HEK293 (cell line): Measurements from ENCODE around the gene AGAP1.

Source experiments
- CTCF ChIA-PET: fragments of 350-600 bp; formaldehyde crosslinking; extraction: SDS; loops from one replicate; lab custom pipeline; 2021; ENCODE audit warnings: antibody characterized with exemption; lab: Yijun Ruan, JAX
- POLR2A ChIA-PET: fragments of 300-600 bp; formaldehyde crosslinking; extraction: SDS; loops from one replicate; lab custom pipeline; 2020; ENCODE audit warnings: antibody characterized with exemption, inconsistent platforms; lab: Yijun Ruan, JAX
- H3K27ac ChIP-seq: fragments of 200-500 bp; sonication (Bioruptor generic); 2 replicates; pipeline ENCODE4 v1.5.1; 2014; ENCODE audit warnings: low read depth, low read length, control low read depth, inconsistent platforms; ENCODE audit errors: extremely low read depth
- H3K36me3 ChIP-seq, 2 experiments: fragments of 200-500 bp in 1 of 2; sonication (Bioruptor generic) in 1 of 2; 1 replicate in 1 of 2; 2 replicates in 1 of 2; pipeline ENCODE4 v1.5.1; 2014 to 2017; ENCODE audit warnings: inconsistent platforms in 2 of 2, low read length in 2 of 2; ENCODE audit not compliant: control insufficient read depth in 2 of 2, insufficient read depth in 1 of 2
- H3K4me1 ChIP-seq: fragments of 200-500 bp; sonication (Bioruptor generic); 2 replicates; pipeline ENCODE4 v1.5.1; 2014; ENCODE audit warnings: mild to moderate bottlenecking, low read length, inconsistent platforms; ENCODE audit not compliant: control insufficient read depth, insufficient read depth
- H3K4me3 ChIP-seq: 2 replicates; pipeline ENCODE4 v1.5.1; 2011; ENCODE audit warnings: low read depth, mild to moderate bottlenecking, control low read depth, low read length, moderate library complexity
- H3K9me3 ChIP-seq: fragments of 200-500 bp; sonication (Bioruptor generic); 2 replicates; pipeline ENCODE4 v1.5.1; 2014; ENCODE audit warnings: low read depth, low read length, inconsistent platforms; ENCODE audit not compliant: control insufficient read depth, insufficient read depth
- BCL11A ChIP-seq: fragments of 450-650 bp; formaldehyde crosslinking; IDR thresholded peaks from 2 replicates; pipeline ENCODE4 v1.5.1; 2016; ENCODE audit warnings: low read depth, missing biosample characterization, missing genetic modification characterization
- BCL11B ChIP-seq: fragments of 450-650 bp; formaldehyde crosslinking; IDR thresholded peaks from 2 replicates; pipeline ENCODE4 v1.5.1; 2016; ENCODE audit warnings: low read depth, missing biosample characterization, missing genetic modification characterization
- MYNN ChIP-seq: fragments of 450-650 bp; formaldehyde crosslinking; IDR thresholded peaks from 2 replicates; pipeline ENCODE4 v1.5.1; 2016; ENCODE audit warnings: missing biosample characterization, missing genetic modification characterization, borderline replicate concordance
- SCRT1 ChIP-seq: fragments of 450-650 bp; formaldehyde crosslinking; IDR thresholded peaks from 2 replicates; pipeline ENCODE4 v1.5.1; 2016; ENCODE audit warnings: missing biosample characterization, missing genetic modification characterization, borderline replicate concordance
- ZFHX2 ChIP-seq: fragments of 450-650 bp; formaldehyde crosslinking; conservative IDR thresholded peaks from 2 replicates; pipeline ENCODE4 v1.5.1; 2016; ENCODE audit warnings: missing biosample characterization, missing genetic modification characterization
- ZNF214 ChIP-seq: fragments of 450-650 bp; formaldehyde crosslinking; IDR thresholded peaks from 2 replicates; pipeline ENCODE4 v1.5.1; 2017; ENCODE audit warnings: missing biosample characterization, mild to moderate bottlenecking, missing genetic modification characterization, borderline replicate concordance
- ZNF311 ChIP-seq: fragments of 450-650 bp; formaldehyde crosslinking; IDR thresholded peaks from 2 replicates; pipeline ENCODE4 v1.5.1; 2017; ENCODE audit warnings: missing biosample characterization, missing genetic modification characterization, borderline replicate concordance
- ZNF423 ChIP-seq: fragments of 450-650 bp; formaldehyde crosslinking; IDR thresholded peaks from 2 replicates; pipeline ENCODE4 v1.5.1; 2016; ENCODE audit warnings: missing biosample characterization, missing genetic modification characterization
- ZNF48 ChIP-seq: fragments of 450-650 bp; formaldehyde crosslinking; IDR thresholded peaks from 2 replicates; pipeline ENCODE4 v1.5.1; 2016; ENCODE audit warnings: missing biosample characterization, missing genetic modification characterization
- ZNF501 ChIP-seq: fragments of 450-650 bp; formaldehyde crosslinking; IDR thresholded peaks from 2 replicates; pipeline ENCODE4 v1.5.1; 2016; ENCODE audit warnings: missing biosample characterization, missing genetic modification characterization
- ZNF560 ChIP-seq: fragments of 450-650 bp; formaldehyde crosslinking; IDR thresholded peaks from 2 replicates; pipeline ENCODE4 v1.5.1; 2017; ENCODE audit warnings: missing biosample characterization, missing genetic modification characterization, borderline replicate concordance
- ZNF747 ChIP-seq: fragments of 450-650 bp; formaldehyde crosslinking; IDR thresholded peaks from 2 replicates; pipeline ENCODE4 v1.5.1; 2016; ENCODE audit warnings: missing biosample characterization, missing genetic modification characterization
- ZNF777 ChIP-seq: fragments of 450-650 bp; formaldehyde crosslinking; IDR thresholded peaks from 2 replicates; pipeline ENCODE4 v1.5.1; 2017; ENCODE audit warnings: missing biosample characterization, missing genetic modification characterization, borderline replicate concordance
- ZNF792 ChIP-seq: fragments of 450-650 bp; formaldehyde crosslinking; IDR thresholded peaks from 2 replicates; pipeline ENCODE4 v1.5.1; 2016; ENCODE audit warnings: missing biosample characterization, missing genetic modification characterization
- ZSCAN23 ChIP-seq: fragments of 450-650 bp; formaldehyde crosslinking; IDR thresholded peaks from 2 replicates; pipeline ENCODE4 v1.5.1; 2016; ENCODE audit warnings: missing biosample characterization, missing genetic modification characterization
- TF ChIP-seq, protein P1 (sequence below): fragments of 450-650 bp; formaldehyde crosslinking; IDR thresholded peaks from 2 replicates; pipeline ENCODE4 v1.5.1; 2016; ENCODE audit warnings: missing biosample characterization, missing genetic modification characterization, borderline replicate concordance
- TF ChIP-seq, protein P2 (sequence below): fragments of 450-650 bp; formaldehyde crosslinking; IDR thresholded peaks from 2 replicates; pipeline ENCODE4 v1.5.1; 2016; ENCODE audit warnings: missing biosample characterization, missing genetic modification characterization
- TF ChIP-seq, protein P3 (sequence below): fragments of 450-650 bp; formaldehyde crosslinking; IDR thresholded peaks from 2 replicates; pipeline ENCODE4 v1.5.1; 2017; ENCODE audit warnings: missing biosample characterization, missing genetic modification characterization
- TF ChIP-seq, protein P4 (sequence below): fragments of 450-650 bp; formaldehyde crosslinking; IDR thresholded peaks from 2 replicates; pipeline ENCODE4 v1.5.1; 2016; ENCODE audit warnings: missing biosample characterization, missing genetic modification characterization

AGAP1 gene

DNA sequence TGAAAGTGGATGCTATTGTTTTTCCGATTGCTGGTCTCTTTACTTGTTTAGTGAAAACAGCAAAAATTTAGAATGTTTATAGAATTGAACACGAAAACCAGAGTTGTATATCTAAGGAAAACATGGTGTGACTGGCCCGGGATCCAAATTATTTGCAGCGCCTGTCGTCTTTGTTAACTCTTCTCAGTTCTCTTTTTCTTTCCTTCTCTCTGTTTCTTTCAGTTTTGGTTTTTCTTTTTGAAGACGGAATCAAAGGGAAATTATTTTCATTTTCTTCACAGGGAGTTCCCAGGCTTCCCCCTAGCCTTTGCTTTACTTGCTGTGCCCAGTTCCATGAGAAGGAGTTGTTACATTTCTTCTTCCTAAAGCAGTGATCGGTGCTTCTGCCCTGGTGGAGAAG lies 76.0 kb downstream of the AGAP1 start (continued):
- TF ChIP-seq, protein P1, sequence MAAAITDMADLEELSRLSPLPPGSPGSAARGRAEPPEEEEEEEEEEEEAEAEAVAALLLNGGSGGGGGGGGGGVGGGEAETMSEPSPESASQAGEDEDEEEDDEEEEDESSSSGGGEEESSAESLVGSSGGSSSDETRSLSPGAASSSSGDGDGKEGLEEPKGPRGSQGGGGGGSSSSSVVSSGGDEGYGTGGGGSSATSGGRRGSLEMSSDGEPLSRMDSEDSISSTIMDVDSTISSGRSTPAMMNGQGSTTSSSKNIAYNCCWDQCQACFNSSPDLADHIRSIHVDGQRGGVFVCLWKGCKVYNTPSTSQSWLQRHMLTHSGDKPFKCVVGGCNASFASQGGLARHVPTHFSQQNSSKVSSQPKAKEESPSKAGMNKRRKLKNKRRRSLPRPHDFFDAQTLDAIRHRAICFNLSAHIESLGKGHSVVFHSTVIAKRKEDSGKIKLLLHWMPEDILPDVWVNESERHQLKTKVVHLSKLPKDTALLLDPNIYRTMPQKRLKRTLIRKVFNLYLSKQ (tag by site-specific recombination) = no peak
- no peak for TF ChIP-seq ZNF747
- TF ChIP-seq ZNF501 (tag by site-specific recombination) = no peak
- TF ChIP-seq, protein P2, sequence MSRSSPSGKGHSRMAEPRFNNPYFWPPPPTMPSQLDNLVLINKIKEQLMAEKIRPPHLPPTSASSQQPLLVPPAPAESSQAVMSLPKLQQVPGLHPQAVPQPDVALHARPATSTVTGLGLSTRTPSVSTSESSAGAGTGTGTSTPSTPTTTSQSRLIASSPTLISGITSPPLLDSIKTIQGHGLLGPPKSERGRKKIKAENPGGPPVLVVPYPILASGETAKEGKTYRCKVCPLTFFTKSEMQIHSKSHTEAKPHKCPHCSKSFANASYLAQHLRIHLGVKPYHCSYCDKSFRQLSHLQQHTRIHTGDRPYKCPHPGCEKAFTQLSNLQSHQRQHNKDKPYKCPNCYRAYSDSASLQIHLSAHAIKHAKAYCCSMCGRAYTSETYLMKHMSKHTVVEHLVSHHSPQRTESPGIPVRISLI (tag by site-specific recombination) = no peak
- no peak for TF ChIP-seq ZNF48 (tag by site-specific recombination)
- TF ChIP-seq, all 188 proteins: peak for 0

DNA sequence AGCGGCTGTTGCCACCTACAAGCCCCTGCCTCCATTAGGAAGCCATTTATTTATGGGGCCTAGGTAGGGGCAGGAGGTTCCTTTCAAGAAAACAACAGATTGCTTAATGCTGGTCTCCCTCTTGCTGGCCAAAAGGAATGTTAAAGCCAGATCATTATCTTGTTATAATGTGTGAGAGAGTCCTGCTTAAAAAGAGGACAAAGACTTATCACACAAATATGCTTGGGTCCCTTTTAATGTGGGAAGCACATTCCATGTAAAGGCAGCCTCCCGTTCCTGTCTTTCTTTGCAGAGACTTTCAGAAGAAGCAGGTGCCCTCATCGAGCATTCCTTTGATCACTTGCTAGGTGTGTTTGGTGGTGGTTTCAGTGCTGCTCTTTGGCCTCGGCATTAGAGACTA lies 76.4 kb downstream of the AGAP1 start:
- ChIA-PET POLR2A (no interaction called here), CTCF (no interaction called here)
- peaks cover 3% of the 10 kb centered on the region for H3K4me1 ChIP-seq
- no peak overlapping the region for H3K4me3 ChIP-seq
- H3K27ac ChIP-seq = no peak overlapping the region
- TF ChIP-seq BCL11A (tag by site-specific recombination) (no peak), ZNF423 (tag by site-specific recombination) (no peak), ZSCAN23 (tag by site-specific recombination) (no peak), ZNF311 (tag by site-specific recombination) (no peak), MYNN (tag by site-specific recombination) (no peak), BCL11B (tag by site-specific recombination) (no peak)
- no peaks in the 10 kb centered on the region for H3K9me3 ChIP-seq
- peaks cover 0 to 6% of the 10 kb centered on the region in 2 experiments; a peak in 2 of 3 replicates for H3K36me3 ChIP-seq

DNA sequence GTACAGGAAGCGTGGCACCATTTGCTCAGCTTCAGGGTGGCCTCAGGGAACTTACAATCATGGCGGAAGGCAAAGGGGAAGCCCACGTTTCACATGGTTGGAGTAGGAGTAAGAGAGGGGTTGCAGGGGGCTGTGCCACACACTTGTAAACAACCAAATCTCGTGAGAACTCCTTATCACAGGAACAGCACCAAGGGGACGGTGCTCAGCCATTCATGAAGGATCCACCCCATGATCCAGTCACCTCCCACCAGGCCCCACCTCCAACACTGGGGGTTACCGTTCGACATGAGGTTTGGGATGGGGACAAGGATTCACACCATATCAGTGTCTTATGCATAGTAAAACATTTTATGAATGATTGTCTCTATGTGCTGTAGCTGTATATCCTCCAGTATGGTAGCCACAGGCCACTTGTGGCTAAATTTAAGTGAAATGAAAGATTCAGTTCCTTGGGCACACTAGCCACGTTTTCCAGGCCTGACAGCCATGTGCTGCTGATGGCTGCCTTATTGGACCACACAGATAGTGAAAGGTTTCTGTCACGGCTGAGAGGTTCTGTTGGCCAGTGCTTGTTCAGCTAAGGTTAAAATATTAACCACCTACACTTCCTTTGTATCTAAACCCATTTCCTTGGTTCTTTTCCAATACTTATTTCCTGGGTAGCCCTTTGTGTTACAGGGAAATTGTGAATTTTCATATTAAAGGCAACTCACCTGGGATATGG lies 77.3 kb downstream of the AGAP1 start:
- ChIA-PET POLR2A (no interaction called here), CTCF (interaction anchor here (1.0 kb wide), 1 partner anchor 176 kb away, joined by 6 read pairs; no protein-coding TSS in a partner anchor)
- TF ChIP-seq ZFHX2 (tag by site-specific recombination) (no peak), ZNF214 (tag by site-specific recombination) (no peak), ZNF792 (no peak), ZNF777 (tag by site-specific recombination) (no peak), ZNF560 (tag by site-specific recombination) (no peak), SCRT1 (tag by site-specific recombination) (no peak)
- TF ChIP-seq, protein P3, sequence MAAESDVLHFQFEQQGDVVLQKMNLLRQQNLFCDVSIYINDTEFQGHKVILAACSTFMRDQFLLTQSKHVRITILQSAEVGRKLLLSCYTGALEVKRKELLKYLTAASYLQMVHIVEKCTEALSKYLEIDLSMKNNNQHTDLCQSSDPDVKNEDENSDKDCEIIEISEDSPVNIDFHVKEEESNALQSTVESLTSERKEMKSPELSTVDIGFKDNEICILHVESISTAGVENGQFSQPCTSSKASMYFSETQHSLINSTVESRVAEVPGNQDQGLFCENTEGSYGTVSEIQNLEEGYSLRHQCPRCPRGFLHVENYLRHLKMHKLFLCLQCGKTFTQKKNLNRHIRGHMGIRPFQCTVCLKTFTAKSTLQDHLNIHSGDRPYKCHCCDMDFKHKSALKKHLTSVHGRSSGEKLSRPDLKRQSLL (tag by site-specific recombination) = no peak
- TF ChIP-seq, protein P4, sequence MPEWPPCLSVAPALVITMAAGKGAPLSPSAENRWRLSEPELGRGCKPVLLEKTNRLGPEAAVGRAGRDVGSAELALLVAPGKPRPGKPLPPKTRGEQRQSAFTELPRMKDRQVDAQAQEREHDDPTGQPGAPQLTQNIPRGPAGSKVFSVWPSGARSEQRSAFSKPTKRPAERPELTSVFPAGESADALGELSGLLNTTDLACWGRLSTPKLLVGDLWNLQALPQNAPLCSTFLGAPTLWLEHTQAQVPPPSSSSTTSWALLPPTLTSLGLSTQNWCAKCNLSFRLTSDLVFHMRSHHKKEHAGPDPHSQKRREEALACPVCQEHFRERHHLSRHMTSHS (tag by site-specific recombination) = no peak
- Histone ChIP-seq H3K27ac (no peak overlapping the region), H3K36me3 (peaks cover 0 to 6% of the 10 kb centered on the region in 2 experiments; a peak in 2 of 3 replicates), H3K4me1 (peaks cover 3% of the 10 kb centered on the region), H3K9me3 (no peaks in the 10 kb centered on the region), H3K4me3 (no peak overlapping the region)
